ENCODE results near the gene BAHCC1.

Gene BAHCC1

GRCh38 chr17:81478119-81478518 lies 82.9 kb downstream of the BAHCC1 start:
- in situ Hi-C loops (cut with HindIII; ENCODE audit: low pct_ligation_motif_present, low pct_unique_long_range_greater_than_20kb, low sequenced_read_pairs) = no loop called here
- no peak for DNase-seq

- in situ Hi-C loops (cut with HindIII; ENCODE audit: low pct_ligation_motif_present, low pct_unique_long_range_greater_than_20kb, low sequenced_read_pairs) = no loop called here
- no peak for DNase-seq
Measured at GRCh38 chr17:81479175-81480071, 84.2 kb downstream of the BAHCC1 start.

- in situ Hi-C loops (cut with HindIII; ENCODE audit: low pct_ligation_motif_present, low pct_unique_long_range_greater_than_20kb, low sequenced_read_pairs) = no loop called here
- peak; percentile 55 for DNase-seq
Measured at GRCh38 chr17:81480140-81481072, 85.1 kb downstream of the BAHCC1 start.

GRCh38 chr17:81481073-81481799 lies 86.0 kb downstream of the BAHCC1 start:
- in situ Hi-C loops (cut with HindIII; ENCODE audit: low pct_ligation_motif_present, low pct_unique_long_range_greater_than_20kb, low sequenced_read_pairs) = no loop called here
- DNase-seq = no peak

GRCh38 chr17:81481815-81482505 lies 86.7 kb downstream of the BAHCC1 start:
- DNase-seq = no peak
- in situ Hi-C loops (cut with HindIII; ENCODE audit: low pct_ligation_motif_present, low pct_unique_long_range_greater_than_20kb, low sequenced_read_pairs) = no loop called here

GRCh38 chr17:81482673-81483072 lies 87.4 kb downstream of the BAHCC1 start:
- no peak for DNase-seq
- in situ Hi-C loops (cut with HindIII; ENCODE audit: low pct_ligation_motif_present, low pct_unique_long_range_greater_than_20kb, low sequenced_read_pairs) = no loop called here

GRCh38 chr17:81483085-81483861 lies 88.0 kb downstream of the BAHCC1 start:
- in situ Hi-C loops (cut with HindIII; ENCODE audit: low pct_ligation_motif_present, low pct_unique_long_range_greater_than_20kb, low sequenced_read_pairs) = no loop called here

GRCh38 chr17:81483862-81484194 lies 88.6 kb downstream of the BAHCC1 start:
- DNase-seq = no peak
- in situ Hi-C loops (cut with HindIII; ENCODE audit: low pct_ligation_motif_present, low pct_unique_long_range_greater_than_20kb, low sequenced_read_pairs) = no loop called here

More at GRCh38 chr17:81483085-81483861, 88.0 kb downstream of the BAHCC1 start:
- DNase-seq = no peak

GRCh38 chr17:81484195-81484979 lies 89.1 kb downstream of the BAHCC1 start:
- in situ Hi-C loops (cut with HindIII; ENCODE audit: low pct_ligation_motif_present, low pct_unique_long_range_greater_than_20kb, low sequenced_read_pairs) = no loop called here
- peak; percentile 83 for DNase-seq

GRCh38 chr17:81486199-81486810 lies 91.0 kb downstream of the BAHCC1 start:
- in situ Hi-C loops (cut with HindIII; ENCODE audit: low pct_ligation_motif_present, low pct_unique_long_range_greater_than_20kb, low sequenced_read_pairs) = no loop called here
- no peak for DNase-seq

- no peak for DNase-seq
- in situ Hi-C loops (cut with HindIII; ENCODE audit: low pct_ligation_motif_present, low pct_unique_long_range_greater_than_20kb, low sequenced_read_pairs) = no loop called here
Measured at GRCh38 chr17:81487089-81487486, 91.8 kb downstream of the BAHCC1 start.

GRCh38 chr17:81487487-81488275 lies 92.4 kb downstream of the BAHCC1 start:
- in situ Hi-C loops (cut with HindIII; ENCODE audit: low pct_ligation_motif_present, low pct_unique_long_range_greater_than_20kb, low sequenced_read_pairs) = no loop called here
- DNase-seq = peak; percentile 86

- in situ Hi-C loops (cut with HindIII; ENCODE audit: low pct_ligation_motif_present, low pct_unique_long_range_greater_than_20kb, low sequenced_read_pairs) = no loop called here
- DNase-seq = peak; percentile 24
Measured at GRCh38 chr17:81488276-81488860, 93.1 kb downstream of the BAHCC1 start.

- DNase-seq = no peak
- in situ Hi-C loops (cut with HindIII; ENCODE audit: low pct_ligation_motif_present, low pct_unique_long_range_greater_than_20kb, low sequenced_read_pairs) = no loop called here
Measured at GRCh38 chr17:81489012-81489997, 94.0 kb downstream of the BAHCC1 start.

All from ACHN (cell line).